WTC11 (cell line): ENCODE data around the gene CEP152. TPM values are rescaled to one million over a fixed set of nuclear protein-coding genes. Genes with fewer than 3 reads are reported as not detected.
"Not testable (repeated sequence)": the region's sequence is repeated elsewhere in the genome, so short reads cannot be mapped to it uniquely, and the experiment has no call there.

ENCODE experiments used
- ATAC-seq: fragments of 200-7000 bp; cut with Tn5 transposase; 2 replicates; pipeline ENCODE4 v1.10.0; 2021; ENCODE audit warnings: mild to moderate bottlenecking, moderate library complexity
- CTCF ChIA-PET: fragments of 300-600 bp; sonication (Branson Sonifier 250); formaldehyde crosslinking; loops from one replicate; lab custom pipeline; 2021; ENCODE audit warnings: antibody characterized with exemption; lab: Charles Lee
- POLR2A ChIA-PET: fragments of 350-600 bp; sonication (Branson Sonifier 250); formaldehyde crosslinking; loops from one replicate; lab custom pipeline; 2021; ENCODE audit warnings: antibody characterized with exemption; lab: Charles Lee
- DNase-seq: peaks from one replicate; pipeline ENCODE4 v3.0.0; 2021; ENCODE audit warnings: low spot score
- H3K27ac Mint-ChIP-seq: 2 replicates; pipeline ENCODE4 v1.8.0; 2021; ENCODE audit warnings: mixed read lengths
- H3K27me3 Mint-ChIP-seq: 2 replicates; pipeline ENCODE4 v1.8.0; 2021; ENCODE audit warnings: low read depth, mild to moderate bottlenecking, moderate library complexity, mixed read lengths
- H3K36me3 Mint-ChIP-seq: 2 replicates; pipeline ENCODE4 v1.8.0; 2021; ENCODE audit warnings: mixed read lengths
- H3K4me1 Mint-ChIP-seq: 2 replicates; pipeline ENCODE4 v1.8.0; 2022; ENCODE audit warnings: mixed read lengths
- H3K4me3 Mint-ChIP-seq: 2 replicates; pipeline ENCODE4 v1.8.0; 2021; ENCODE audit warnings: mild to moderate bottlenecking, moderate library complexity, mixed read lengths
- H3K9me3 Mint-ChIP-seq: 2 replicates; pipeline ENCODE4 v1.8.0; 2021; ENCODE audit warnings: mixed read lengths
- EMX1 ChIP-seq: fragments of 250-450 bp; sonication (Bioruptor Pico); IDR thresholded peaks from 2 replicates; pipeline ENCODE4 v1.8.0; 2021; ENCODE audit warnings: mild to moderate bottlenecking
- FOXJ3 ChIP-seq: sonication (generic); formaldehyde crosslinking; IDR thresholded peaks from 2 replicates; pipeline ENCODE4 v1.9.0; 2021; ENCODE audit warnings: missing genetic modification reagents, mild to moderate bottlenecking, borderline replicate concordance
- GRHL2 ChIP-seq: fragments of 250-450 bp; sonication (Bioruptor Pico); IDR thresholded peaks from 2 replicates; pipeline ENCODE4 v1.8.0; 2022; ENCODE audit warnings: mild to moderate bottlenecking, moderate library complexity; ENCODE audit not compliant: insufficient replicate concordance, severe bottlenecking
- GTF2I ChIP-seq: fragments of 250-450 bp; sonication (Bioruptor Pico); conservative IDR thresholded peaks from 2 replicates; pipeline ENCODE4 v1.4.0; 2021; ENCODE audit warnings: mild to moderate bottlenecking
- JAZF1 ChIP-seq: fragments of 250-450 bp; sonication (Bioruptor Pico); IDR thresholded peaks from 2 replicates; pipeline ENCODE4 v1.9.0; 2021; ENCODE audit warnings: moderate library complexity, mild to moderate bottlenecking, inconsistent platforms
- NFYB ChIP-seq: sonication (generic); formaldehyde crosslinking; conservative IDR thresholded peaks from 2 replicates; pipeline ENCODE4 v1.8.0; 2022; ENCODE audit warnings: low read depth, missing genetic modification reagents
- OVOL2 ChIP-seq: fragments of 250-450 bp; sonication (Bioruptor Pico); IDR thresholded peaks from 2 replicates; pipeline ENCODE4 v1.9.0; 2021; ENCODE audit warnings: mild to moderate bottlenecking, borderline replicate concordance
- SMAD3 ChIP-seq: sonication (generic); formaldehyde crosslinking; IDR thresholded peaks from 2 replicates; pipeline ENCODE4 v1.8.0; 2022; ENCODE audit warnings: missing genetic modification reagents, mild to moderate bottlenecking, borderline replicate concordance
- TCF7 ChIP-seq: sonication (generic); formaldehyde crosslinking; IDR thresholded peaks from 2 replicates; pipeline ENCODE4 v1.8.0; 2022; ENCODE audit warnings: mild to moderate bottlenecking, low read depth, missing genetic modification reagents, moderate library complexity
- TEAD4 ChIP-seq: sonication (generic); formaldehyde crosslinking; IDR thresholded peaks from 2 replicates; pipeline ENCODE4 v1.8.0; 2022; ENCODE audit warnings: mild to moderate bottlenecking, missing genetic modification reagents
- ZNF219 ChIP-seq: sonication (generic); formaldehyde crosslinking; IDR thresholded peaks from 2 replicates; pipeline ENCODE4 v1.8.0; 2023; ENCODE audit warnings: missing genetic modification reagents, mild to moderate bottlenecking, borderline replicate concordance
- ZNF263 ChIP-seq: sonication (generic); formaldehyde crosslinking; IDR thresholded peaks from 2 replicates; pipeline ENCODE4 v1.8.1; 2022; ENCODE audit warnings: low read depth, mild to moderate bottlenecking, moderate library complexity, missing genetic modification reagents
- ZNF396 ChIP-seq: fragments of 250-450 bp; sonication (Bioruptor Pico); IDR thresholded peaks from 2 replicates; pipeline ENCODE4 v1.8.0; 2021; ENCODE audit warnings: mild to moderate bottlenecking, moderate library complexity, borderline replicate concordance
- total RNA-seq: library from RNA; stranded (reverse); gene quantifications from 3 replicates; pipeline ENCODE4 v1.2.3, GENCODE V29; 2021
- TF ChIP-seq, protein P1 (sequence below): sonication (generic); formaldehyde crosslinking; IDR thresholded peaks from 2 replicates; pipeline ENCODE4 v1.8.1; 2023; ENCODE audit warnings: mild to moderate bottlenecking, missing genetic modification reagents
- TF ChIP-seq, protein P2 (sequence below): sonication (generic); formaldehyde crosslinking; conservative IDR thresholded peaks from 2 replicates; pipeline ENCODE4 v1.8.1; 2023; ENCODE audit warnings: mild to moderate bottlenecking, low read depth, missing genetic modification reagents, moderate library complexity
- TF ChIP-seq, protein P3 (sequence below): sonication (generic); formaldehyde crosslinking; IDR thresholded peaks from 2 replicates; pipeline ENCODE4 v1.8.1; 2022; ENCODE audit warnings: low read depth, missing genetic modification reagents, borderline replicate concordance
- TF ChIP-seq, protein P4 (sequence below): fragments of 250-450 bp; sonication (Bioruptor Pico); IDR thresholded peaks from 2 replicates; pipeline ENCODE4 v1.9.0; 2021; ENCODE audit warnings: mild to moderate bottlenecking

CEP152 gene
- total RNA-seq, 1 experiment from 2014 or later = 16.7 TPM

DNA sequence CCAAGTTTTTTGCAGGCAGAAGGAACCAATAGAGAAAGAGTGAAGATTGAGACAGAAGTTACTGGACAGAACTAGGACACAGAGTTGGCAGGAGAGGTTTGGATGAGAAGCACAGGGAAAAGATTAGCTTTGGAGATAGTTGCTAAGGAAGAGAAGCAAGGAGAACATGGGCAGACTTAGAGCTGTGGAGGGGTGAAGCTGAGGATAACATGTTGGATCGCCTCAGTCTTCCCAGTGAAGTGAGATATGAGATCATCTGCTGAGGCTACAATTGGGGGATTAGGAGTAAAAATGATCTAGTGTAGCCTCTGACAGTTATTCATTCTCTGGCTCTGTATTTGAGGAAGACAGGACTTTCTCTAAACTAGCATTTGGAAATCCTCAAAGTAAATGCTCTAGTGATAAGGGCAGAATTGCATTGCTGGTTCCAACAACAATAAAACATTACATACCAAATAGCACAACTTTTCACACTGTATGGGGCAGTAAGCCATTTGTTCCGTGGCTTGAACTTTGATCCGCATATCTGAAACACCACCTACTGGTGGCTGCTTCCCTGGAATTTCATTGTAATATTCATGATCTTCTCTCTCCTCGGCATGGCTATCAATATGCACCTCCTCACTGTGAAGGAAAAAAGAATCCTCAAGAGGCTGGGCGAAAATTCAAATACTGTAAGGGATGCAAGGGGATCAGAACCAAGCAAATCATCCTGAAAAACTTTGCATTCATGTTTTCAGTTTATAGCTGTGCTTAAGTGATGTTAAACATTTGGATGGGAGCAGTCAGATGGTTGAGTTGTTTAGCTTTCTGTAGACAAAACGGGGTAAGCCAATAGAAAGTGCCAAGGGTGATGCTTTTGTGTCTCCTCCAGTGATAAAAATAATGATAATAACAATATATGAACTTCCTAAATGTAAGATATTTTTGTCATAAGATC, 44.9 kb upstream of the CEP152 start (continued):
- TF ChIP-seq, protein P1, sequence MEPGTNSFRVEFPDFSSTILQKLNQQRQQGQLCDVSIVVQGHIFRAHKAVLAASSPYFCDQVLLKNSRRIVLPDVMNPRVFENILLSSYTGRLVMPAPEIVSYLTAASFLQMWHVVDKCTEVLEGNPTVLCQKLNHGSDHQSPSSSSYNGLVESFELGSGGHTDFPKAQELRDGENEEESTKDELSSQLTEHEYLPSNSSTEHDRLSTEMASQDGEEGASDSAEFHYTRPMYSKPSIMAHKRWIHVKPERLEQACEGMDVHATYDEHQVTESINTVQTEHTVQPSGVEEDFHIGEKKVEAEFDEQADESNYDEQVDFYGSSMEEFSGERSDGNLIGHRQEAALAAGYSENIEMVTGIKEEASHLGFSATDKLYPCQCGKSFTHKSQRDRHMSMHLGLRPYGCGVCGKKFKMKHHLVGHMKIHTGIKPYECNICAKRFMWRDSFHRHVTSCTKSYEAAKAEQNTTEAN (CRISPR knock-in tag) = no peak
- TF ChIP-seq TCF7 (CRISPR knock-in tag) = no peak
- TF ChIP-seq TEAD4 (CRISPR knock-in tag) = no peak

DNA sequence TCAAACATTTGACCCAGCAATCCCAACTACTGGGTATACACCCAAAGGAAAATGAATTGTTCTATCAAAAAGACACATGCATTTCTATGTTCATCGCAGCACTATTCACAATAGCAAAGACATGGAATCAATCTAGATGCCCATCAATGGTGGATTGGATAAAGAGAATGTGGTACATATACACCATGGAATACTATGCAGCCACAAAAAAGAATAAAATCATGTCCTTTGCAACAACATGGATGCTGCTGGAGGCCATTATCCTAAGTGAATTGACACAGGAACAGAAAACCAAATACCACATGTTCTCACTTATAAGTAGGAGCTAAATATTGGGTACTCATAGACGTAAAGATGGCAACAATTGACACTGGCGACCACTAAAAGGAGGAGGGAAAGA, 43.6 kb upstream of the CEP152 start:
- H3K27me3 Mint-ChIP-seq = not testable (repeated sequence)
- 0 out of 2 replicates have a peak, but pooled peaks have one; percentile 7 for TF ChIP-seq GTF2I (CRISPR knock-in tag)
- TF ChIP-seq, all 79 proteins: peak for 1; not testable (repeated sequence) for 78
- ATAC-seq, H3K36me3 Mint-ChIP-seq, H3K9me3 Mint-ChIP-seq, DNase-seq, H3K27ac Mint-ChIP-seq, CTCF ChIA-PET, H3K4me3 Mint-ChIP-seq, POLR2A ChIA-PET: not testable (repeated sequence)
- peaks cover 29% of the 10 kb centered on the region for H3K4me1 Mint-ChIP-seq

DNA sequence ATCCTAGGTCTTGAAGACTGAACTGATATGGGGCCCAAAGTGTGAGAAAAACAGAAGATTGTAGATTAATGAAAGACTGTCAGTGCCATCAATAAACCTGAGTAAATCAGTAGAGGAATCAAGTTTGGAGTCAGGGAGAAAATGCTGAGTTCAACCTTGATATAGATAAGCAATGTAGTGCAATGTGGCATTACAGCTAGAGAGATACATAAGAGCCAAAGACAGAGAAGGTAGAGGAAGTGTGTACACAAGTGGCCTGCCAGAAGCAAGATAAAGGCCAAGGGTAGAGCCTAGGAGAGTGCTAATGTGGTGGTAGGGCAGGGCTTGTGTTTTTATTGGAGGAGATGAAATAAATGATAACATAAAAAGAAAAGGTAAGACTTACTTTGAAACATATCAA, 41.1 kb upstream of the CEP152 start:
- POLR2A ChIA-PET = no interaction called here
- DNase-seq (no peak), ATAC-seq (no peak)
- Mint-ChIP-seq H3K4me1 (peaks cover 18% of the 10 kb centered on the region), H3K27ac (no peak overlapping the region), H3K9me3 (peaks cover 4% of the 10 kb centered on the region; the same call in 1 of the 2 replicates), H3K36me3 (no peaks in the 10 kb centered on the region), H3K4me3 (no peak overlapping the region), H3K27me3 (no peaks in the 10 kb centered on the region)
- TF ChIP-seq ZNF219 (CRISPR knock-in tag) (no peak), NFYB (CRISPR knock-in tag) (no peak), JAZF1 (CRISPR knock-in tag) (no peak)
- TF ChIP-seq, protein P2, sequence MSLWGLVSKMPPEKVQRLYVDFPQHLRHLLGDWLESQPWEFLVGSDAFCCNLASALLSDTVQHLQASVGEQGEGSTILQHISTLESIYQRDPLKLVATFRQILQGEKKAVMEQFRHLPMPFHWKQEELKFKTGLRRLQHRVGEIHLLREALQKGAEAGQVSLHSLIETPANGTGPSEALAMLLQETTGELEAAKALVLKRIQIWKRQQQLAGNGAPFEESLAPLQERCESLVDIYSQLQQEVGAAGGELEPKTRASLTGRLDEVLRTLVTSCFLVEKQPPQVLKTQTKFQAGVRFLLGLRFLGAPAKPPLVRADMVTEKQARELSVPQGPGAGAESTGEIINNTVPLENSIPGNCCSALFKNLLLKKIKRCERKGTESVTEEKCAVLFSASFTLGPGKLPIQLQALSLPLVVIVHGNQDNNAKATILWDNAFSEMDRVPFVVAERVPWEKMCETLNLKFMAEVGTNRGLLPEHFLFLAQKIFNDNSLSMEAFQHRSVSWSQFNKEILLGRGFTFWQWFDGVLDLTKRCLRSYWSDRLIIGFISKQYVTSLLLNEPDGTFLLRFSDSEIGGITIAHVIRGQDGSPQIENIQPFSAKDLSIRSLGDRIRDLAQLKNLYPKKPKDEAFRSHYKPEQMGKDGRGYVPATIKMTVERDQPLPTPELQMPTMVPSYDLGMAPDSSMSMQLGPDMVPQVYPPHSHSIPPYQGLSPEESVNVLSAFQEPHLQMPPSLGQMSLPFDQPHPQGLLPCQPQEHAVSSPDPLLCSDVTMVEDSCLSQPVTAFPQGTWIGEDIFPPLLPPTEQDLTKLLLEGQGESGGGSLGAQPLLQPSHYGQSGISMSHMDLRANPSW (CRISPR knock-in tag) = no peak
- CTCF ChIA-PET = no interaction called here

DNA sequence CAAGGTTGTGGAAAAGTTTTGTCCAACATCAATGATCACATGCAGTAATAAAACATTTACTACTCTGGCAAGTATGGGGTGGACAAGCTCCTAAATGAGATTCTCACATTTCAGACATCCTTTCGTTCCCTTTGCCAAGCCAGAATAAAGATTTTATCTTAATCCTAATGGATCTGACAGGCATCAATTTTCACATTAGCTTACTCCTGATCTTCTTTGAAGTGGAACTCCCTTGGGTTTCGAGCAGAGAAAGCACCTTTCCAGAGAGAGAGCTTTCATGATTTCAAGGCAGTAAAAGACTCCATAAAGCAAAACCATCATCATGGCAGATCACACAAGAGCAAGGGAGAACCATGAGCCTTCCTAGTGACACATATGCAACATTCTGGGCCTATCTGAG, 39.8 kb upstream of the CEP152 start:
- CTCF ChIA-PET = no interaction called here
- TF ChIP-seq, protein P3, sequence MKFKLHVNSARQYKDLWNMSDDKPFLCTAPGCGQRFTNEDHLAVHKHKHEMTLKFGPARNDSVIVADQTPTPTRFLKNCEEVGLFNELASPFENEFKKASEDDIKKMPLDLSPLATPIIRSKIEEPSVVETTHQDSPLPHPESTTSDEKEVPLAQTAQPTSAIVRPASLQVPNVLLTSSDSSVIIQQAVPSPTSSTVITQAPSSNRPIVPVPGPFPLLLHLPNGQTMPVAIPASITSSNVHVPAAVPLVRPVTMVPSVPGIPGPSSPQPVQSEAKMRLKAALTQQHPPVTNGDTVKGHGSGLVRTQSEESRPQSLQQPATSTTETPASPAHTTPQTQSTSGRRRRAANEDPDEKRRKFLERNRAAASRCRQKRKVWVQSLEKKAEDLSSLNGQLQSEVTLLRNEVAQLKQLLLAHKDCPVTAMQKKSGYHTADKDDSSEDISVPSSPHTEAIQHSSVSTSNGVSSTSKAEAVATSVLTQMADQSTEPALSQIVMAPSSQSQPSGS (CRISPR knock-in tag) = no peak
- TF ChIP-seq OVOL2 (no peak), ZNF263 (CRISPR knock-in tag) (no peak), ZNF396 (CRISPR knock-in tag) (no peak), EMX1 (CRISPR knock-in tag) (no peak), FOXJ3 (CRISPR knock-in tag) (no peak), SMAD3 (CRISPR knock-in tag) (no peak), GRHL2 (CRISPR knock-in tag) (no peak)
- TF ChIP-seq, protein P4, sequence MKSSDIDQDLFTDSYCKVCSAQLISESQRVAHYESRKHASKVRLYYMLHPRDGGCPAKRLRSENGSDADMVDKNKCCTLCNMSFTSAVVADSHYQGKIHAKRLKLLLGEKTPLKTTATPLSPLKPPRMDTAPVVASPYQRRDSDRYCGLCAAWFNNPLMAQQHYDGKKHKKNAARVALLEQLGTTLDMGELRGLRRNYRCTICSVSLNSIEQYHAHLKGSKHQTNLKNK = no peak
- Mint-ChIP-seq H3K9me3 (peaks cover 4% of the 10 kb centered on the region; the same call in 1 of the 2 replicates), H3K36me3 (no peaks in the 10 kb centered on the region), H3K4me3 (no peak overlapping the region), H3K27me3 (no peaks in the 10 kb centered on the region), H3K27ac (no peak overlapping the region), H3K4me1 (peaks cover 5% of the 10 kb centered on the region)
- DNase-seq = no peak
- POLR2A ChIA-PET = no interaction called here
- ATAC-seq = no peak
